ENCODE results near the gene C5AR1.

The C5AR1 gene

GRCh38 chr19:47310323-47310722 is 662 bp downstream of the C5AR1 start:
- peaks cover 0 to 1% of the 10 kb centered on the region in 2 donors for H3K36me3 Mint-ChIP-seq
- H3K27ac Mint-ChIP-seq: no peak overlapping the region
- peaks cover 3 to 4% of the 10 kb centered on the region in 2 donors for H3K4me1 Mint-ChIP-seq
- peaks cover 40 to 77% of the 10 kb centered on the region in 2 donors for H3K27me3 Mint-ChIP-seq
- no peak overlapping the region for H3K4me3 Mint-ChIP-seq
- no peaks in the 10 kb centered on the region for H3K9me3 Mint-ChIP-seq
- ATAC-seq (replicated peaks): no peak
- no peak for DNase-seq

- Mint-ChIP-seq H3K4me1 (peaks cover 0 to 6% of the 10 kb centered on the region in 2 donors), H3K4me3 (no peak overlapping the region), H3K36me3 (no peaks in the 10 kb centered on the region), H3K9me3 (no peaks in the 10 kb centered on the region), H3K27me3 (peaks cover 42 to 77% of the 10 kb centered on the region in 2 donors), H3K27ac (no peak overlapping the region)
- ATAC-seq (replicated peaks): no peak
- DNase-seq: no peak
Observed at GRCh38 chr19:47310819-47311218, 1.2 kb downstream of the C5AR1 start.

- Mint-ChIP-seq H3K4me3 (no peak overlapping the region), H3K27ac (no peak overlapping the region), H3K9me3 (no peaks in the 10 kb centered on the region), H3K27me3 (peaks cover 40 to 74% of the 10 kb centered on the region in 2 donors), H3K36me3 (no peaks in the 10 kb centered on the region), H3K4me1 (peaks cover 0 to 4% of the 10 kb centered on the region in 2 donors)
- ATAC-seq (replicated peaks) (no peak), DNase-seq (no peak)
Observed at GRCh38 chr19:47312366-47313006, 2.8 kb downstream of the C5AR1 start.

DNA sequence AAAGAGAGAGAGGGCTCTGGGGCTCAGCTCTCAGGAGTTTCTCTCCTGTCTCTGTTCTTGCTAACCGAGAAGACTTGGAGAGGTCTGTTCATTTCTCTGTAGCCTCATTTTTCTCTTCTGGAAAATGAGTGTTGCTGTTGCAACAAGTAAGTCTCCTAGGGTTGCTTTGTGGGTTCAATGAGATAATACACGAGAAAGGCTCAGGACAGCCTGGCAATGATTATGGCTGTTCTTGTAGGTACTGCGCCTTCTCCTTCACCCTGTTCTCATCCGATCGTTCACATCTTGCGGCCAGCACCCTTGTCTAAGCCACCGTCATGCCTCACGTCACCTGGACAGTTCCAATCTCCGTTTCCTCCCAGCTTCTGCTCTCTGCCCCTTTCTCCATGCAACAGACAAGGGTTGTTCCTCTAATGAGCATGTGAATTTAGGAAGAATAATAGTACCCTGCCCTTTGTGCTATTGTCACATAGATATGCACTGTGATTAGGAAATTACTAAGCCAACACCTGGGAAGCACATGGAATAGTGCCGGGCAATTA is 4.2 kb downstream of the C5AR1 start:
- H3K4me3 Mint-ChIP-seq: no peak overlapping the region
- no peak overlapping the region for H3K27ac Mint-ChIP-seq
- ATAC-seq (replicated peaks) (no peak), DNase-seq (no peak)
- peaks cover 35 to 69% of the 10 kb centered on the region in 2 donors for H3K27me3 Mint-ChIP-seq
- no peaks in the 10 kb centered on the region for H3K9me3 Mint-ChIP-seq
- H3K4me1 Mint-ChIP-seq: peaks cover 0 to 4% of the 10 kb centered on the region in 2 donors
- no peaks in the 10 kb centered on the region for H3K36me3 Mint-ChIP-seq

GRCh38 chr19:47315125-47315821 is 5.6 kb downstream of the C5AR1 start:
- no peaks in the 10 kb centered on the region for H3K9me3 Mint-ChIP-seq
- peaks cover 36 to 65% of the 10 kb centered on the region in 2 donors for H3K27me3 Mint-ChIP-seq
- H3K4me1 Mint-ChIP-seq: peaks cover 0 to 4% of the 10 kb centered on the region in 2 donors
- DNase-seq (no peak), ATAC-seq (replicated peaks) (peak; percentile 60 to 88)
- H3K36me3 Mint-ChIP-seq: no peaks in the 10 kb centered on the region
- H3K4me3 Mint-ChIP-seq: no peak overlapping the region
- no peak overlapping the region for H3K27ac Mint-ChIP-seq

DNA sequence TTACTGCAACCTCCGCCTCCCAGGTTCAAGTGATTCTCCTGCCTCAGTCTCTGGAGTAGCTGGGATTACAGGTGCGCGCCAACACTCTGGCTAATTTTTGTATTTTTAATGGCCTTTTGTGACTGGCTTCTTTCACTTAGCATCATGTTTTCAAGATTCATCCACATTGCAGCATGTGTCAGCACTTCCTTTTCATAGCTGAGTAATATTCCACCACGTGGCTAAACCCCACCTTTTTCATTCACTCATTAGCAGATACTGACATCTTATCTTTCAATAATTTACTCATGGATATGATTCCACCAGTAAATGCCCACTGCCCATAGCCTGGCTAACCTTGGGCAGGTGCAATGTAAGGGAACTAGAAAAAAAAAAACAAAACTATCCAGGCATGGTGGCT is 6.9 kb downstream of the C5AR1 start:
- no peak overlapping the region for H3K4me3 Mint-ChIP-seq
- H3K9me3 Mint-ChIP-seq: no peaks in the 10 kb centered on the region
- ATAC-seq (replicated peaks) (no peak), DNase-seq (no peak)
- H3K27me3 Mint-ChIP-seq: peaks cover 34 to 59% of the 10 kb centered on the region in 2 donors
- no peaks in the 10 kb centered on the region for H3K36me3 Mint-ChIP-seq
- H3K27ac Mint-ChIP-seq: no peak overlapping the region
- peaks cover 0 to 4% of the 10 kb centered on the region in 2 donors for H3K4me1 Mint-ChIP-seq

DNA sequence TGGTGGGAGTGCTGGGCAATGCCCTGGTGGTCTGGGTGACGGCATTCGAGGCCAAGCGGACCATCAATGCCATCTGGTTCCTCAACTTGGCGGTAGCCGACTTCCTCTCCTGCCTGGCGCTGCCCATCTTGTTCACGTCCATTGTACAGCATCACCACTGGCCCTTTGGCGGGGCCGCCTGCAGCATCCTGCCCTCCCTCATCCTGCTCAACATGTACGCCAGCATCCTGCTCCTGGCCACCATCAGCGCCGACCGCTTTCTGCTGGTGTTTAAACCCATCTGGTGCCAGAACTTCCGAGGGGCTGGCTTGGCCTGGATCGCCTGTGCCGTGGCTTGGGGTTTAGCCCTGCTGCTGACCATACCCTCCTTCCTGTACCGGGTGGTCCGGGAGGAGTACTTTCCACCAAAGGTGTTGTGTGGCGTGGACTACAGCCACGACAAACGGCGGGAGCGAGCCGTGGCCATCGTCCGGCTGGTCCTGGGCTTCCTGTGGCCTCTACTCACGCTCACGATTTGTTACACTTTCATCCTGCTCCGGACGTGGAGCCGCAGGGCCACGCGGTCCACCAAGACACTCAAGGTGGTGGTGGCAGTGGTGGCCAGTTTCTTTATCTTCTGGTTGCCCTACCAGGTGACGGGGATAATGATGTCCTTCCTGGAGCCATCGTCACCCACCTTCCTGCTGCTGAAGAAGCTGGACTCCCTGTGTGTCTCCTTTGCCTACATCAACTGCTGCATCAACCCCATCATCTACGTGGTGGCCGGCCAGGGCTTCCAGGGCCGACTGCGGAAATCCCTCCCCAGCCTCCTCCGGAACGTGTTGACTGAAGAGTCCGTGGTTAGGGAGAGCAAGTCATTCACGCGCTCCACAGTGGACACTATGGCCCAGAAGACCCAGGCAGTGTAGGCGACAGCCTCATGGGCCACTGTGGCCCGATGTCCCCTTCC is 10.5 kb downstream of the C5AR1 start:
- H3K4me1 Mint-ChIP-seq: peaks cover 6 to 10% of the 10 kb centered on the region in 2 donors
- ATAC-seq (replicated peaks): no peak
- DNase-seq: no peak
- peaks cover 0 to 3% of the 10 kb centered on the region in 2 donors for H3K9me3 Mint-ChIP-seq
- peaks cover 38 to 42% of the 10 kb centered on the region in 2 donors for H3K27me3 Mint-ChIP-seq
- H3K4me3 Mint-ChIP-seq: no peak overlapping the region
- H3K27ac Mint-ChIP-seq: no peak overlapping the region
- no peaks in the 10 kb centered on the region for H3K36me3 Mint-ChIP-seq

- Mint-ChIP-seq H3K4me1 (peaks cover 6% of the 10 kb centered on the region in 2 donors), H3K27ac (no peak overlapping the region), H3K4me3 (no peak overlapping the region), H3K27me3 (peaks cover 26 to 35% of the 10 kb centered on the region in 2 donors), H3K9me3 (peaks cover 0 to 3% of the 10 kb centered on the region in 2 donors), H3K36me3 (no peaks in the 10 kb centered on the region)
- DNase-seq (no peak), ATAC-seq (replicated peaks) (no peak)
Observed at GRCh38 chr19:47321630-47322029, 12.0 kb downstream of the C5AR1 start.

DNA sequence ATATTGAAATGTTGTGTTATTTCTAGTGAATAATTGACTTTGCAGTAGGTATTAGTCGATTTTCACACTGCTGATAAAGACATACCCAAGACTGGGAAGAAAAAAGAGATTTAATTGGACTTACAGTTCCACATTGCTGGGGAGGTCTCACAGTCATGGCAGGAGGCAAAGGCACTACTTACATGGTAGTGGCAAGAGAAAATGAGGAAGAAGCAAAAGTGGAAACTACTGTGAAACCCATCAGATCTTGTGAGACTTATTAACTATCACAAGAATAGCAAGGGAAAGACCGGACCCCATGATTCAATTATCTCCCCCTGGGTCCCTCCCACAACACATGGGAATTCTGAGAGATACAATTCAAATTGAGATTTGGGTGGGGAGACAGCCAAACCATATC is 12.4 kb downstream of the C5AR1 start:
- H3K4me1 Mint-ChIP-seq: peaks cover 6% of the 10 kb centered on the region in 2 donors
- peaks cover 0 to 3% of the 10 kb centered on the region in 2 donors for H3K9me3 Mint-ChIP-seq
- no peak overlapping the region for H3K4me3 Mint-ChIP-seq
- no peak overlapping the region for H3K27ac Mint-ChIP-seq
- ATAC-seq (replicated peaks) (peak; percentile 51 to 52), DNase-seq (no peak)
- H3K27me3 Mint-ChIP-seq: peaks cover 26 to 37% of the 10 kb centered on the region in 2 donors
- H3K36me3 Mint-ChIP-seq: no peaks in the 10 kb centered on the region

GRCh38 chr19:47323409-47323808 is 13.7 kb downstream of the C5AR1 start:
- Mint-ChIP-seq H3K27ac (no peak overlapping the region), H3K9me3 (peaks cover 0 to 3% of the 10 kb centered on the region in 2 donors), H3K4me1 (peaks cover 6% of the 10 kb centered on the region in 2 donors), H3K4me3 (no peak overlapping the region), H3K36me3 (no peaks in the 10 kb centered on the region), H3K27me3 (peaks cover 30 to 43% of the 10 kb centered on the region in 2 donors)
- no peak for ATAC-seq (replicated peaks)
- DNase-seq: no peak

- H3K9me3 Mint-ChIP-seq: peaks cover 0 to 3% of the 10 kb centered on the region in 2 donors
- H3K36me3 Mint-ChIP-seq: no peaks in the 10 kb centered on the region
- H3K4me3 Mint-ChIP-seq: no peak overlapping the region
- H3K27me3 Mint-ChIP-seq: peaks cover 30 to 46% of the 10 kb centered on the region in 2 donors
- peaks cover 6% of the 10 kb centered on the region in 2 donors for H3K4me1 Mint-ChIP-seq
- no peak for DNase-seq
- no peak overlapping the region for H3K27ac Mint-ChIP-seq
- no peak for ATAC-seq (replicated peaks)
Observed at GRCh38 chr19:47323872-47324271, 14.2 kb downstream of the C5AR1 start.

DNA sequence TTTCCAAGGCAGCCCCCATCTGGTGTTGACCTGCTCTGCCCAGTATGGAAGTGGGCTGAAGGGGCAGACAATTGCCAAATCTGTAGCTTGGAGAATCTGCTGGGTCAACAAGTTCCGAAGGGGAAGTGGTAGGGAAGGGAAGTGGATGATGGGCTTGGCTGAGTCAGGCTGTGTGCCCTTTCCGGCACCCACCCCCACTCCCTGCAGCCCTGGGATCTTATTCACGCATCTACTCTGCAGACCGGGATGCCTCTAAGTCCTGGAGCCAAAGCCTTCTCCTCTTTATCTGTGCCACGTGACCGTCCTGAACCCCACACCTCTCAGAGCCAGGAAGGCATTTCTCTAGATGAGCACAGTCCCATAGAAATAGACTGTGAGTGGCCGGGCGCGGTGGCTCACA is 14.8 kb downstream of the C5AR1 start:
- Mint-ChIP-seq H3K27ac (no peak overlapping the region), H3K9me3 (peaks cover 0 to 3% of the 10 kb centered on the region in 2 donors), H3K4me1 (peaks cover 6% of the 10 kb centered on the region in 2 donors), H3K36me3 (no peaks in the 10 kb centered on the region), H3K27me3 (peaks cover 30 to 44% of the 10 kb centered on the region in 2 donors), H3K4me3 (no peak overlapping the region)
- ATAC-seq (replicated peaks): no peak
- DNase-seq: no peak

- Mint-ChIP-seq H3K27ac (no peak overlapping the region), H3K4me3 (no peak overlapping the region), H3K27me3 (peaks cover 13 to 41% of the 10 kb centered on the region in 2 donors), H3K4me1 (no peaks in the 10 kb centered on the region), H3K36me3 (no peaks in the 10 kb centered on the region), H3K9me3 (no peaks in the 10 kb centered on the region)
- ATAC-seq (replicated peaks): no peak
- no peak for DNase-seq
Observed at GRCh38 chr19:47330466-47330869, 20.8 kb downstream of the C5AR1 start.

- ATAC-seq (replicated peaks) (no peak), DNase-seq (no peak)
- H3K27me3 Mint-ChIP-seq: peaks cover 13 to 36% of the 10 kb centered on the region in 2 donors
- H3K9me3 Mint-ChIP-seq: no peaks in the 10 kb centered on the region
- no peaks in the 10 kb centered on the region for H3K36me3 Mint-ChIP-seq
- no peak overlapping the region for H3K27ac Mint-ChIP-seq
- H3K4me1 Mint-ChIP-seq: peaks cover 0 to 4% of the 10 kb centered on the region in 2 donors
- no peak overlapping the region for H3K4me3 Mint-ChIP-seq
Observed at GRCh38 chr19:47331490-47331889, 21.8 kb downstream of the C5AR1 start.
